HG02678 (cell line): ENCODE measurements around the gene NLRP5.

Source experiments
- ATAC-seq: cut with Tn5 transposase; IDR thresholded peaks from one replicate; pipeline ENCODE4 v1.9.1; 2021; ENCODE audit warnings: mild to moderate bottlenecking, moderate library complexity; ENCODE audit not compliant: unreplicated experiment

NLRP5 gene

DNA sequence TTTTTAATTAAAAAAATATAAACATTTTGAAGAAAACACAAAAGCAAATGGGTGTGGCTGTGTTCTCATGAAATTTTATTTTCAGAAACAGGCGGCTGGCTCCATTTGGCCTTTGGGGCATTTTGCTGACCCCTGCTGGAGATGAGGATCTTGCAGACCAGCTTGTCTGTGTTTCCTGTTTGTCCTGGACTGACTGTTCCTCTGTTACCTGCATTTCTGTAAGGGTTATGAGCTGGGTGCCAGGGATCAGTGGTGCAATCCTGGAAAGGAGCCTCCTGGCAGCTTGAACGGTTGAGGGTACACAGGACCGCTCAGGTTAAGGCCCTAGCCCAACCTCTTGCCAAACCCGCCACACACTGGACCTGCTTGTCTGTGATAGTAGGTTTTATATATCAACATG, 84.6 kb downstream of the NLRP5 start:
- no peak for ATAC-seq

DNA sequence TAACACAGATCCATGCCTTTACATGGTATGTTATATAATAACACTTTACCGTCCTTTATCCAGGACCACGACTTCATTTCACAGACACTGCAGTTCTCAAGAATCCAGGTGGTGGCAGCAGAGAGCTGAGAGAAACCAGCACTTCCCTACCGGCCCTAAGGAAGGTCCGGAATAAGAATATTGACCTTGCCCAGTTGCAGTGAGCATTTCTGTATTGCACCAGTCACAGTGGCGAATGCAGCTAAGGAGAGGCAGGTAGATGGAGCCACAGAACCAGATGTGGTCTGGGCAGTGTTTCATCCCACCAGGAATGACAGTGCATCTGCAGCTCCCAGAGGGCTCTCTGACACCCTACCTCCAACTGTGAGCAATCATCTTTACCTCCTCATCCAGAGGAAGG, 89.9 kb downstream of the NLRP5 start:
- no peak for ATAC-seq

DNA sequence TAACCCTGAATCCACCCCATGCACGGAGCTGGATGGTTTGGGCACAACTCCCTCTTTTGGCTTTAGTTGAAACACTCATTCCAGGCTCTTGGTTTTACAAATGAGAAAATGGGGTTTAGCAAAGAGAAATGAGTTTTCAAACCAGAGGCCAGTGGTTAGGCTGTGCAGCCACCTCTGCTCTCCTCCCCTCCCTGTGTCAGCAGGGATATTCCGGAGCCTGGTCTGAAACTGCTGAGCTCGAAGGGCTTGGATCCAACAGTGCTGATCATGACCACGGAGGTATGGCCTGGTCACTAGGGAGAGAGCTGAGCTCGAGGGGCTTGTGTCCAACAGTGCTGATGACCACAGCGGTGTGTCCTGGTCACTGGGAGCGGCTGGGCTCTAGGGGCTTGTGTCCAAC, 93.0 kb downstream of the NLRP5 start:
- no peak for ATAC-seq

DNA sequence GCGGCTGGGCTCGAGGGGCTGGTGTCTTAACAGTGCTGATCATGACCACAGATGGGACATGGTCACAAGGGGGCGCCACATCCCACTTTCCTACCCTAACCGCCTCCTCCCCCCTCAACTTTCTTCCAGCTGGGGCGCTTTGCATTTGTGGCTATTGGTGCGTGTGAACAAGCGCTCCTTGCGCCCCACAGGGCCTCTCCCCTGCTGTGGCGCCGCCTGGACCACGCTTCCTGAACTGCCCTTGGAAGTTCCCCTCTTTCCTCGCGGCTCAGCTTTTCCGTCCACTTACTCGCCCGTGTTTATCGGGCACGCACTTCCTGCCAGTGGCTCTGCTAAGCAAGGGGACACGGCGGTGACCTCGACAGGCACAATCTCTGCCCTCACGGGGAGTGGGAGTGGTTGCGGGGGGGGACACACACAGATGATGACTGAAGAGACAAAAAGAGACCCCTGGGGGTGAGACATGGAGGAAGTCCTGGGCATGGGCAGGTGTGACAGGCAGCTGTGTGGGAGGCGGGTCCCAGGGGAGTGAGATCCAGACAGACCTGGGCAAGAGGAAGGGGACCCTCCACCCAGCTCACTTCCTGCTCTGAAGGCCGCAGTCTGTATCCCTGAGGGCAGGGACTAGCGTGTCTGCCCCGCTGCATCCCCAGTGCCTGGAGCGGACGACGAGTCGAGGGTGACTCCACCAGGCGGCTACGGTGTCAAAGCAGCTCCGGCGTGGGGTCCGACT, 94.3 kb downstream of the NLRP5 start:
- peak; percentile 74 for ATAC-seq

DNA sequence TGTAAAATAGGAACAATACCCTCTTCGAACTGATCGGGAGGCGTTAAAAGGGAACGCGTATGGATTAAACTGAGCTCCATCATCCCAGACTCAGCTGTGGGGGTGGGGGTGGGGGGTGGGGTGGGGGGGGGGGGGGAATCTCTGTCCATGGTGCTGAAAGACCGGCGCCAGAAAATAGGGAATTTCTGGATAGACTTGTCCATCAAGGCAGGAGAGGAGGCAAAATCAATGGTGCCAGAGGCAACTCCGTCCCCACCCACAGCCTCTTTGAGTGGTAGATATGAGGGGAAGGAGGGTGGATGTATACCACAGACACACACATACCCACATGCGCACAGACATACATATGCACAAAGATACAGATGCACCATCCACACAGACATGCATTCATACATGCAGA, 97.1 kb downstream of the NLRP5 start:
- no peak for ATAC-seq

DNA sequence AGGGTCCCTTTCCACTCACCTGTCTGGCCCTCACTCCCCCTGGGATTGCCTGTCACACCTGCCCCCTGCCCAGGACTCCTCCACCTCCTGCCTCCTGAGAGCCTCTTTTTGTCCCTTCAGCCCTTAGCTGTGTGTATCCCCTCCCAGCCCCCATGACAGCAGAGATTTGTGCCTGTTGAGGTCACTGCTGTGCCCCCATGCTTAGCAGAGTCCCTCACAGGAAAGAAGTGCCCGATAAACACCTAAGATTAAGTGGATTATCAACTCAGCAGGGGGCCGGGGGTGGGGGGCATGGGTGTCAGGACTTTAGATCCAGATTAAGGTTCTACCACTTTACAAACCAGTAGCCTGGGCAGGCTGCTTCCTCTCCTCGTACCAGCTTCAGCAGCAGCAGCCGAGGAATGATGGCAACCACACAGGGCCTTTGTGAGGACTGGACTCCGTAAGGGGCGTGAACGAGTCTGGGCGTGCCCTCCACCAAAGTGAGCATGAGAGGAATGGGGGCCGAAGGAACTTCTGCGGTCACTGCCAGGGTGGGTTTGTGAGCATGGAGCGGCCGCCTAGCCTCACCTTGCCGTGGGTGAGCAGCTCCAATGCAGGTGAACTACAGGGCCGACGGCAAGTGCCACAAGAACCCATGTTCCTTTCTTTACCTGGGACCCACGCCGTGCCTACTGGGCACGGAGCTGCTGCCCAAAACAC, 98.4 kb downstream of the NLRP5 start:
- no peak for ATAC-seq

DNA sequence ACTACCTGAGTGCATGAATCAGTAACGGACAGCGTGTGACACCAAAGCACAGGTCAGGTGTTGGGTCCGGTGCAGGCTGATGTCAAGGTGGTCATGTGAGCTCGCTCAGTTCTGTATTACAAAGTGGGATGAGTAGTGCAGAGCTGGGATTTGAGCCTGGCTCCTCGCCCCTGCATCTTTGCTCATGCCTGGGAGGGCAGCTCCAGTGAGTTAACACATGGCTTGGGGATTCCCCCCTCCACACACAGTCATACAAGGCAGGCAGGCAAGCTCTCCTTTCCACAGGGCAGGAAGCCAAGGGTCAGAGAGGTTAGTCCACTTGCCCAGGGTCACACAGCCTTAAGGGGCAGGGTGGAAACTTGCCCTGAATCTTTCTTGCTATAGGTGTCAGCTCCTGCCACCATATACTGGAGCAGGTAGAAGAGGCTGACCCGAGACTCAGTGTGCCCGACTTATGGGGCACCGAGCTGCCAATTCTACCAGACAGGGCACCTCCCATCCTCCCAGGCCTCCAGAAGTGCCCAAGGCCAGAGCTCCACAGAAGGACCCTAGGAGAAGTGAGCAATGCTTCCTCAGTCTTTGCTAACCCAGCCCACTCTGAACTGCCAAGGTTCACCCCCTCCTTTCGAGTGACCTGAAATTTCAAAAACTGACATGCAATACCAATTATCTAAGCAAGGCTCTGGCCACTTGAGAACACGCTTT, 99.1 kb downstream of the NLRP5 start:
- ATAC-seq, result no peak

DNA sequence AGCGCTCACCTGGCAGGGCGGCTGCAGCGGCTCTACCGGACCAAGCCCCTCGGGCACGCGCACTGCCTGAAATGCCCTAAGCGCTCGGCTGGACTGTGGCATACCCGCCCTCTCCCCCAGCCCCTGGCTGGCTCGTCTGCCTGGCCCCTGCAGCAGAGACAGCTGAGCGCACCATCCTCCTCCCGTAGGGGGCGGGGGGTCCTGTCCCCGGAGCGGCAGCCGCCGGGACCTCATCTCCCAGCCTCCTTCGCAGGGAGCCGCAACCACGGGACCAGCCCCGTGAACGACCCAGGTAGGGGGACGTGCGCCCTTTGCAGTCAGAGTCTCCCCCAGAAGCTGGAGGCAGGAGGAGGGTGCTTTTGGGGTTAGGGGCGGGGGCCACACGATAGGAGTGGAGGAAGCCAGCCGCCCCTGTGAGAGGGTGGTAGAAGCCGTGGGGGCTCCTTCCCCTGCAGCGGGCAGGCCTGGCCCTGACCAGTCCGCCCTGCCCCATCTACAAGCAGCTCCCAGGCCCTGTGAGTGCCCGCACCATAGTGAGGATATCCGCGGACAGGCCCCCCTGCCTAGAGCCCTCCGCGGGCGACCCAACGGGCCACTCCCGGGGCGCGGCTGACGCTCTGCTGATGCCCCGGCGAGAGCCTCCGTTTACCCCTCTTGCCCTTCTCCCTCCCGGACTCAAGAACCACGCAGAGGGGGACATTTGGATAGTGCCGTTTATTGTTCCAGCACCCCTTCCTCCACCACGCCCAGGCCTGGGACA, 100.3 kb downstream of the NLRP5 start:
- ATAC-seq, result no peak

DNA sequence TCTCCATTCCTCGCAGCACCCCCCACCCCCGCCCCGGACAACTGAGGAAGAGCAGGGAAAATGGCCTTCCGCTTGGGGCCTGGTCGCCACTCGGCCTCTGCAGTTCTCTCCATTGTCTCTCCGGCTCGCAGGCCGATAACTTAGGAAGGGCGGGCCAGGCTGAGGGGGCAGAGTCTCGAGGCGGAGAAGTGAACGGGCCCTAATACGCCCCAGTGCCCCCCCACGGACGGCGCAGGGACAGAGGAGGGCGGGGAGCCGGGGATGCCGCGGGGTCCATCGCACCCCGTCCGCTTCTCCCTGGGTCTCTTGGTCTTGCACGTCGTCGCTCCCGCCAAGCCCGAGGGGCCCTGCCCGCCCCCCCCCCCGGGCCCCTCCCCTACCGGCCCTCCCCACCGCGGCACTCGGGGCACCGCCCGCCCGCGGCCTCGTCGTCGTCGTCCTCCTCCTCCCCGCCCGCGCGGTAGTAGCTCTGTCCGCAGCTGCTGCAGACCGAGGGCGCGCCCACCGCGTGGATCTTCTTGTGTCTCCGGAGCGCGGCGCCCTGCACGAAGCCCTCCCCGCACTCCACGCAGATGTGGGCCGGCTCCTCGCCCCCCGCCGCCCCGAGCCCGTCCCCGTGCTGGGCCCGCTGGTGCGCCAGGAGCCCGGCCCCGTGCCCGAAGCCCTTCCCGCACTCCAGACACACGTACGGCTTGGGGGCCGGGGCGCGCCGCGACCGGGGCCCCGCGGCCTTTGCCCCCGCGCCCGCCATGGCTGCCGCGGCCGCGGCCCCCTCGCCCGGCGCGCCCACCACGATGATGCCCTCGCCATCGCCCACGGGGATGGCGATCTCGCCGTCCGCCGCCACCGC, 101.3 kb downstream of the NLRP5 start:
- ATAC-seq, result no peak

DNA sequence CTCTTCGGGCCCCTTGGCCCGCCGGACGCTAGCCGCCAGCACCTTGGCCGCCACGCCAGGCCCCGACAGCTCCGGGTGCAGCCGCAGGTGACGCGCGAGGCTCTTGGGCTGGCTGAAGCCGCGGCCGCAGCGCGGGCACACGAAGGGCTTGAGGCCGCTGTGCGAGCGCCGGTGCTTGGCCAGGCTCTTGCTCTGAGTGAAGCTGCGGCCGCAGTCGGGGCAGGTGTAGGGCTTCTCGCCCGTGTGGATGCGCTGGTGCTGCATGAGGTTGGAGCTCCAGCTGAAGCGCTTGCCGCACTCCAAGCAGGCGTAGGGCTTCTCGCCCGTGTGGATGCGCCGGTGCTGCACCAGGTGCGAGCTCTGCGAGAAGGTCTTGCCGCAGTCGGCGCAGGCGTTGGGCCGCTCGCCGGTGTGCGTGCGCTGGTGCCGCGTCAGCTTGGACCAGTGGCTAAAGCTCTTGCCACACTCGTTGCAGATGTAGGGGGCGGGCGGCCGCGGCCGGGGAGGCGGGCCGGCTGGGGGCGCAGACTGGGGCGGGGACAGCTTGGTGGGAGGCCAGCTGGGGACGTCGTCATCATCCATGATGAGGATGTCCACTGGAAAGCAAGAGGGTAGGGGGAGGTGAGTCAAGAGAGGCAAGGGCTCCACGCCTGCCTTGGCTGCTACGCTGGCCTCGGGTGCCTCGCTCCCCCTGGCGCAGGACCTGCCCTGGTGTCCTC, 102.1 kb downstream of the NLRP5 start:
- ATAC-seq, result no peak

DNA sequence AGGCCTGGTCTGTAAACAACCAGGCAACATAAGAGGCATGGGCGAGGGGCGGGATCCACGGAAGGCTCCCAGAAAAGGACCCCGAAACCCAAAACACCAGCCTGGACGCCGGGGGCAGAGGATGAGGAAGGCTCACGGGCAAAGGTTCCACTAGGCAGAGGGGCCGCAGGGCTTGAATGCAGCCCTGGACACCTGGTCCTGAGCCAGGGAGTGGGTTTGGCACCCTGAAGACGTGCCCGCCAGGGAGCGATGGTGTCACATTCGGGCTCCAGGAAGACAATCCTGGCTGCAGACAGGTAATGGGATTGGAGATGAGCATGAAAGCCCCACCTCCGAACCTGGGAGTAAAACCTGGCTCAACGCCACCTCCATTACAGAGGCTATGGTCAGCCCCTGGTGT, 102.8 kb downstream of the NLRP5 start:
- no peak for ATAC-seq

DNA sequence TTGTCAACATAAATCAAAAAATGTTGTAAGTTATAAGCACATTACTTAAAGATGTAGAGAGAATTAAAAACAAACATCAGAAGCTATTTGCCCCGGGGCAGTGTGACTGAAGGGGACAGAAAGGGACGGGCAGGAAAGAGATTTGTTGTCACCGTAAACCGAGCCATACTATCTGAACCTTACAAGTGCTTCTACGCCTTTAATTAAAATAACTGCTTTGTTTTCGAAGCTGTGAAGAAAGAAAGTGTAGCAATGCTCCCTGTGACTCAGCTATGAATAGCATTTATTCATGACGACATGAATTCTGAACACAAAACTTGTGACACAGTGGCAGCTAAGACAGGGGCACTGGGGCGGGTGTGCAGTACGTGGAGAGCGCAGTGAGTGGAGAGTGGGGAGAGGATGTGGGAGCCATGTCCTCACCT, 104.5 kb downstream of the NLRP5 start:
- ATAC-seq, result no peak

DNA sequence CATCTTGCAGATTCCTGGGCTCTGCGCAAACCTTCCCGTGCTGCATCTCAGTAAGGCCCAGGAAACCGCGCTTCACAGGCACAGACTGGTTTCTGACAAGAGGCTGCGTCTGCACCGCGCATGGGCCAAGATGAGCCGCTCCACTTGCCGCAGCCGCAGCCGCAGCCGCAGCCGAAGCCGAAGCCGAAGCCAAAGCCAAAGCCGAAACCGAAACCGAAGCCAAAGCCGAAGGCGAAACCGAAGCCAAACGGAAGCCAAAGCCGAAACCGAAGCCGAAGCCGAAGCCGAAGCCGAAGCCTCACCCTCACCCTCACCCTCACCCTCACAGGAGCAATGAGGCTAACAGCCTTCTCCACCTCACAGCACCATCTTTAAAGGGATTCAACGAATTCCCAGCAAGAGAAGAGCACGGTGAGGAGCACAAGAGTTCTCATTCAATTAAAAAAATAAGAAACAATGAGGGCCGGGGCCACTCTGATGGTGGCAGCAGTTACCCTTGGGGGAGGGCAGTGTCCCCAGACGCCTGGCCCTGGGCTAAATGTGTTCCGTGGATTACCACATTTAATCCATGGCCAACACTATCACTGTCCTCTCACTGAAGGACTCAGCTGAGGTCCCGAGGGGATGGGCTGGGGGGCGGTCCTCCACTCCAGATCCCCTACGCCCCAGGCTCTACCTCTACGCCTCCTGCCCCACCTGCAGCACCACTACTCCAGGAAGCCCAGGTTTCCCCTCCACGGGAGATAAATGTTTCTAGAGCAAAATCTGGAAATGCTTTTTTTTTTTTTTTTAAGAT, 105.4 kb downstream of the NLRP5 start:
- ATAC-seq, result no peak

DNA sequence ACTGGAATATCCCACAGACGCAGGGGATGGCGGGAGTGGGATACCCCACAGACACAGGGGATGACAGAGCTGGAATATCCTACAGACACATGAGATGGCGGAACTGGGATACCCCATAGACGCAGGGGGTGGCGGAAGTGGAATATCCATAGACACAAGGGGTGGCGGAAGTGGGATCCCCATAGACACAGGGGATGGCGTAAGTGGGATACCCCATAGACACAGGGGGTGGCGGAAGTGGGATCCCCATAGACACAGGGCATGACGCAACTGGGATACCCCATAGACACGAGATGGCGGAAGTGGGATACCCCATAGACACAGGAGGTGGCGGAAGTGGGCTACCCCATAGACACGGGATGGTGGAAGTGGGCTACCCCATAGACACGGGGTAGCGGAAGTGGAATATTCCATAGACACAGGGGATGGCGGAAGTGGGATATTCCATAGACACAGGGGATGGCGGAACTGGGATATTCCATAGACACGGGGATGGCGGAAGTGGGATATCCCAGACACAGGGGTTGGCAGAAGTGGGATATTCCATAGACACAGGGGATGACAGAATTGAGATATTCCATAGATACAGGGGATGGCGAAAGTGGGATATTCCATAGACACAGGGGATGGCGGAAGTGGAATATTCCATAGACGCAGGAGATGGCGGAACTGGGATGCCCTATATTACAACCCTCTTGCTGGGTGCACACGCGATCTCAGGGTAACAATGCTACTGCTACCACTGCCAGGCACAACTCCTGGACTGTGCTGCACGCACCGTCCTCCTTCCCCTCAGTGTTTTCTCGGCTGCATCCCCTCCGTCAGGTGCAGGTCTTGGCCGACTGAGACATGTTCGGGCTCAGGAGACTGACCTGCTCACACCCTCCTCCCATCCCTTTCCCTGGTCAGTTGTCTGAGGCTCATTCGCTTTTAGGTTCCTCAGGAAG, 106.4 kb downstream of the NLRP5 start:
- no peak for ATAC-seq

DNA sequence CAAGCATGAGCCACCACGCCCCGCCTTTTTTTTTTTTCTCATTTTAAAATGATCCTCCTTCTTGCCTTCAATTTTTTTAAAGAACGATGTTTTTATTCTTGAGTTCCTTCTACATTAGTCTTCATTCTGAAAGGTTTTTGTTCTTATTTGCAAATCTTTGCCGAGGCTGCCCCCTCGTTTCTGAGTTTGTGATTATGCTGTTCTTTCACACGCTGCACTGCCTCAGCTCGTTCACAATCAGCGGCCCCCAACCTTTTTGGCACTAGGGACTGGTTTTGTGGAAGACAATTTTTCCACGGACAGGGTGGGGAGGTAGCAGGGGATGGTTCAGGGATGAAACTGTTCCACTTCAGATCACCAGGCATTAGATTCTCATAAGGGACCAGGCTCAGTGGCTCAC, 107.9 kb downstream of the NLRP5 start:
- ATAC-seq, result no peak

DNA sequence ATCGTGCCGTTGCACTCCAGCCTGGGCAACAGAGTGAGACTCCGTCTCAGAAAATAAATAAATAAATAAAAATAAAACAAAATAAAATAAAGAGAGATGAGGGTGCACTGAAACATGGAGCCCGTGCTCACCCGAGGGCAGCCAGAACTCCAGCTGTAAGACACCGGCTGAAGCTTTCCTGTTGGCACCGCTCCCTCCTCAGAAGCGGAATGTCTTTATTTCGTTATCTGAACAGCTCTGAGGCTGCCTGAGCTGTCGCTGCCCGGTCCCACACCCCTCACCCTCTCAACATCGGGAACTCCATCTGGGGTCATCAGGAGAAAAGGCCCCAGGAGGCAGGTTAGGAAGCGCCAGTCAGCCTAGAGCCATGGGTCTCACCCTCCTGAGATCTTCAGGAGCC, 110.1 kb downstream of the NLRP5 start:
- ATAC-seq, result no peak

DNA sequence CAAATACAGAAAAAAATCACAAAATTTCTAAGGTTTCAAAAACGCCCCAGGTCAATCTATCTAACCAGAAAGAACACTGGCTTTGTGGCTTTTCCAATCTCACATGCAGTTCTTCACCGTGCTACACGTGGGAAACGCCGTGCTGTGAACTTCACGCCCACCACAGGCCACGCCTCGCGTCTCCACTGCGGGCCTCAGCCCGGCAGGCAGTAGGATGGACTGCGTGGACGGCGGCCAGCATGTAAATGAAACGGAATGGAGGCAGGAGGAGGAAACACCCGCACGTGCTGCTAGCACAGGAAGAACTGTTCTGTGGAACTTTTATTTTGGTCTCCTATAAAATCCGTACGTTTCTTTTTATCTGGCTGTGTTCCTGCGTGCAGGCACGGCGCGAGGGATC, 110.7 kb downstream of the NLRP5 start:
- no peak for ATAC-seq

DNA sequence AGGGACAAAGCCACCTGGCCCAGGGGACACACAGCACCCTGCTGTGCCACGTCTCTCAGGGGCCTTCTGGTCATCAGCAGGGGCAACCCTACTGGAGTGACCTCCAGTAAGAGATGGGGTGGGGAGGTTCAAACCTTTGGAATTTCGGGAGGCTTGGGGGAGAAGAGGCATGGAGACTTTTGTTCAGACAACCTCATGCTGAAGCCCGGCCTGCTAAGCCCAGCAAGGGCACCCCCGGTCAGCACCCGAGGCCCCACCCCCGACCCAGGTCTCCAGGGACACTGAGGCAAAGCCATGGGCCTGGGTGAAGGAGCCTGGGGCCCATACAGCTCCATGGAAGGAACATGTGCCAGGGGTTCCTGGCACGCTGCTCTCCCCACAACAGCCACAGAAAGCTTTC, 111.2 kb downstream of the NLRP5 start:
- no peak for ATAC-seq
